ENCODE data around the gene CATSPERD.

CATSPERD gene

GRCh38 chr19:5694167-5694955 lies 26.1 kb upstream of the CATSPERD start:
- TF ChIP-seq CTCF (IDR thresholded peaks at IDR 0.05) = no peak

GRCh38 chr19:5694956-5695648 lies 25.3 kb upstream of the CATSPERD start:
- no peak for TF ChIP-seq CTCF (IDR thresholded peaks at IDR 0.05)

GRCh38 chr19:5695649-5696195 lies 24.7 kb upstream of the CATSPERD start:
- no peak for TF ChIP-seq CTCF (IDR thresholded peaks at IDR 0.05)

GRCh38 chr19:5696196-5697021 lies 24.0 kb upstream of the CATSPERD start:
- no peak for TF ChIP-seq CTCF (IDR thresholded peaks at IDR 0.05)

GRCh38 chr19:5697022-5697889 lies 23.2 kb upstream of the CATSPERD start:
- TF ChIP-seq CTCF (IDR thresholded peaks at IDR 0.05) = no peak

- TF ChIP-seq CTCF (IDR thresholded peaks at IDR 0.05) = no peak
Observed at GRCh38 chr19:5697890-5698634, 22.4 kb upstream of the CATSPERD start.
